Subcutaneous adipose tissue (tissue), 4 donors: Measurements from ENCODE around the gene PADI2. TPM values are rescaled to one million over a fixed set of nuclear protein-coding genes. Genes with fewer than 3 reads are reported as not detected.

Experiments used
- CTCF ChIP-seq: fragments of 450-650 bp; IDR thresholded peaks from one replicate; pipeline ENCODE4 v1.5.1; 2016; ENCODE audit warnings: low read depth, mild to moderate bottlenecking, control low read depth, antibody characterized with exemption, moderate library complexity
- total RNA-seq, 4 donors: library from RNA; depleted of rRNA; stranded (reverse); fragments of >200 nt; gene quantifications; one replicate each; pipeline ENCODE4 v1.1.0, GENCODE V29; 2016

Gene PADI2
- total RNA-seq, 4 donors from 2014 or later = 0.19 to 2.9 (median 0.60) TPM

DNA sequence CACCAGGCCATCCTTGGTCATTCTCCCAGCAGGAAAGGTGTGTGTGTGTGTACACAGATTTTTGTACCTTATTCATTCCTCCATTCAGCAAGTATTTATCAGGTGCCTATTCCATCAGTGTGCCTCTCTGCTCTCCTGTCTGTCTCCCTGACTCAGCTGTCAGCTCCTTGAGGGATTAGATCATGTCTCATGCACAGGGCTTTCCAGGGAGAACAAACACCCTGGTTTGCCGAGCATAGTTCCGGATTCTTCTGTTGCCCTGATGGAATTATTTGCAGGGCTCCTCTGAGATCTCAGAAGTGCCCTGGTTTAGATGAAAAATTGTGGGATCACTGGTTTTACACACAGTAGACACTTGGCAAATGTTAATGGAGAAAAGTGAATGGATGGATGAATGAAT, 57.4 kb downstream of the PADI2 start:
- no peak for TF ChIP-seq CTCF

GRCh38 chr1:17061486-17061885, 57.8 kb downstream of the PADI2 start:
- no peak for TF ChIP-seq CTCF

DNA sequence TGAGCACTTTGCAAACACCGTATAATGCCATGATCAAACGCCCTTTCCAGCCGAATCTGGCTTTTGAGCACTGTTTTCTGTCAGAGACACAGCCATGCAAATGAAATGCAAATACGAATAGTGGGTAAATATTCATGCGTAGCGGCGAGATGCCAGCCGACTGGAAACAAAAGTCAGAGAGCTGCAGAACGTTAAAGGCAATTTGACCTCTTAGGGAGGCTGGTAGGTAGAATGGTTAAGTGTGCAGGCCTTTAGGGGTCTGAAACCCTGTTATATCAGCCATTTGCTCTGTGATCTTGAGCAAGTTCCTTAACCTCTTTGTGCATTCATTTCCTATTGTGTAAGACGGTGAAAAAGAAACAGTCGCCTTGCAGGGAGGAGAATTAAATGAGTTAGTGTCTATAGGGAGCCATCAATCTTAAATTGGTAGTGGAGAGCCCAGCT, 58.9 kb downstream of the PADI2 start:
- TF ChIP-seq CTCF = no peak

DNA sequence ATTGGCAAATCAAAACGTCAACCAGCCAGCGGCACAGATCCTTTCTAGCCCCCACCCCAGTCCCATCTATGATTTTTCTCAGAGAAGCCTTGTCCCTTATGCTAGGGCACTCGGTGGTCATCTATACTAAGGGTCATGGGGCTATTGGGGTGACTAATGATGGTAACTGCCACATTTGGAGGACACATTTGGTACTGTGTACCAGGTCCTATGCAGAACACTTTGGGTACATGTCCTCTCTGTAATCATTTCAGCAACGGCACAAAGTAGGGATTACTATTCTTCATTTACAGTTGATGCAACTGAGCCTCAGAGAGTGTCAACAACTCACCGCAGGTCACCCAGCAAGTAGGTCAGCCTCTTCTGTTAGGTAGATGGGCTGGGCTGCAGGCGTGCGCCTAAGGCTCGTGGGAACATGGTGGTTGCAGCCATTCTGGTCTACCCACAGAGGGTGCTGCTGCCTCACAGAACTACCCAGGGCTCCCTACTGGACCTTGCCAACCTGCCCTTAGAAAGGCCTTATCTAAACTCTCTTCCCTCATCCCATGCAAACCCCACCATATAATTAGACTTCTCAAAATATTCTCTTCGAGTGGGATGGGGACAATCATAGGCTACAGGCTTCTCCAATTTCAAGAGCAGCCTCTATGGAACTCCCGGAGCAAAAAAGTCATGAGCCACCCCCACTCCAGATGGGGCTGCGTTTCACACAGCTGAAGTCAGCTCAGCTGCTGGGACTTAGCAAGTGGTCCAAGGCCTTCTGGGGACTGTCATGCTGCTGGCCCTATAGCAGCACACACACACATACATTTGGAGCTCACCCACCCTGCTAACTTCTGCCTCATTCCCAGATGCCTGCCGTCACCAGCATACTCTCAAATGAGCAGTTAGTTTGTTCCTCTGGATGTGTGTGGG, 59.6 kb downstream of the PADI2 start:
- TF ChIP-seq CTCF = no peak

DNA sequence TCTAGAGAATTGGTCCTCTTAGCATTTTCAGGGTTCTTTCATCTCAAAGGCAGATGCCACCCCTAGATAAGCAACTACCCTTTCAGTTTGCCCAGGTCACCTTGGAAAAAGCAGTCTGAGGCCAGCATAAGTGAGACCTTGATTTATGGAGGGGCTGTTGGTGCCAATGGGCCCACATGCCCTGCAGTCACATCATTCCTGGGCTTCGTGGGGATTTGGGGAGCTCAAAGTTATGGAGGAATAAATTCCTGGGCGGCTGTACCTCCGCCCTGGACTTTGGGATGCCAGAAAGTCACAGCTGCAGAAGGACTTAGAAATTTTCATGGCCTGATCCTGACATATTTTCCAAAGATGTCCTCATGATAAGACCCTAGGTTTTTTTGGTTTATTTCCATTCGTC, 62.7 kb downstream of the PADI2 start:
- no peak for TF ChIP-seq CTCF

GRCh38 chr1:17055801-17056200, 63.5 kb downstream of the PADI2 start:
- no peak for TF ChIP-seq CTCF

DNA sequence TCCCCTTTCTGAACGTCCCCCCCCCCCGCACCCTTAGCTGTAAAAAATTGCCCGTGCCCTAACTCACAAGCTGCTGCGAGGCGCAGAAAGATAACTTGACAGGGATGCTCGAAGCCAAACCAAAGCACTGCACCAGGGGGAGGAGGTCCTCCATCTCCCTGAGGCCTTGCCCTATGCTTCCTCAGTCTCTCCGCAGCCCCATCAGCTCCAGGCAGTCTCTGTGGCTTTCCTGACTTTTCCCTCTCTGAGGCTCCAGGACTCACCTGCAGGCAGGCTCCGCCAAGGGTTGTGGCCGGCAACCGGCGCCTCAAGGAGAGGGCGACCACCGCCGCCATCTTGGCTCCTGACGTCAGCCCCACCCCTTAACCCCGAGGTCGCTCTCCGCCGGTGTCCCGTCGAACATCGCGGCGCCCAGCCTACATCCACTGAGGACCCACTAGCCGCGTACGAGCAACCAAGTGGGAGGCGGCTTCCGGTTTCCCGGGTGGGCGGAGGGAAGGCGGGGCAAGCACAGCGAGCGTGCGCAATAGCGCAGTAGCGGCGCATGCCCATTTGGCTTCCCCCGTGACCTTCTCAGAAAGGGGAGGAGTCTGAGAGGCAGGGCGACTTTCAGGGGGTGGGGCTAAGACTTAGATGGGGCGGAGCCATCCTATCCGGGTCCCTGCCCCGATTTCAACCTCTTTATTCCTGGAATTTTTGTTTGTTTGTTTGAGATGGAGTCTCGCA, 65.4 kb downstream of the PADI2 start, which contains the start of gene SDHB:
Gene SDHB, minus strand, starts transcription at position 348 of the 726 bp plus-strand sequence. Its CDS starts 13 bp downstream, at position 335.
- TF ChIP-seq CTCF = no peak
